Measurements from ENCODE around the gene RAMP1.

The RAMP1 gene

GRCh38 chr2:237894396-237894979 lies 35.1 kb downstream of the RAMP1 start:
- DNase-seq (ENCODE audit: low read depth in 2 of 2): no peak

GRCh38 chr2:237894986-237895543 lies 35.6 kb downstream of the RAMP1 start:
- no peak for DNase-seq (ENCODE audit: low read depth in 2 of 2)
- no peak overlapping the region for H3K4me3 ChIP-seq (replicated peaks in 1 of 2; ENCODE audit: low read depth in 2 of 2, low read length in 2 of 2)
- TF ChIP-seq CTCF (IDR thresholded peaks at IDR 0.05; ENCODE audit: low read depth, low read length): no peak

More at GRCh38 chr2:237894396-237894979, 35.1 kb downstream of the RAMP1 start:
- no peak overlapping the region for H3K4me3 ChIP-seq (replicated peaks in 1 of 2; ENCODE audit: low read depth in 2 of 2, low read length in 2 of 2)
- TF ChIP-seq CTCF (IDR thresholded peaks at IDR 0.05; ENCODE audit: low read depth, low read length): no peak

GRCh38 chr2:237895544-237896506 lies 36.4 kb downstream of the RAMP1 start:
- no peak for TF ChIP-seq CTCF (IDR thresholded peaks at IDR 0.05; ENCODE audit: low read depth, low read length)
- no peak overlapping the region for H3K4me3 ChIP-seq (replicated peaks in 1 of 2; ENCODE audit: low read depth in 2 of 2, low read length in 2 of 2)
- peak in 1 of 2 donors; percentile 41 for DNase-seq (ENCODE audit: low read depth in 2 of 2)

GRCh38 chr2:237896507-237896892 lies 37.1 kb downstream of the RAMP1 start:
- DNase-seq (ENCODE audit: low read depth in 2 of 2): peak; percentile 7 to 29
- no peak overlapping the region for H3K4me3 ChIP-seq (replicated peaks in 1 of 2; ENCODE audit: low read depth in 2 of 2, low read length in 2 of 2)
- TF ChIP-seq CTCF (IDR thresholded peaks at IDR 0.05; ENCODE audit: low read depth, low read length): no peak

GRCh38 chr2:237896956-237897355 lies 37.5 kb downstream of the RAMP1 start:
- no peak for TF ChIP-seq CTCF (IDR thresholded peaks at IDR 0.05; ENCODE audit: low read depth, low read length)
- DNase-seq (ENCODE audit: low read depth in 2 of 2): no peak

GRCh38 chr2:237898057-237898414 lies 38.6 kb downstream of the RAMP1 start:
- no peak overlapping the region for H3K4me3 ChIP-seq (replicated peaks in 1 of 2; ENCODE audit: low read depth in 2 of 2, low read length in 2 of 2)
- no peak for TF ChIP-seq CTCF (IDR thresholded peaks at IDR 0.05; ENCODE audit: low read depth, low read length)
- DNase-seq (ENCODE audit: low read depth in 2 of 2): peak in 1 of 2 donors; percentile 21

More at GRCh38 chr2:237896956-237897355, 37.5 kb downstream of the RAMP1 start:
- no peak overlapping the region for H3K4me3 ChIP-seq (replicated peaks in 1 of 2; ENCODE audit: low read depth in 2 of 2, low read length in 2 of 2)

Measured in cardiac fibroblast (primary cell).